Ramos (cell line): ENCODE measurements around the gene LRRFIP1.
"Not testable (repeated sequence)": the region's sequence is repeated elsewhere in the genome, so short reads cannot be mapped to it uniquely, and the experiment has no call there.

Experiments
- in situ Hi-C: fragments of 300-500 bp; cut with MboI; formaldehyde crosslinking; loops from one replicate; pipeline ENCODE4 v1.14.3; 2022; ENCODE audit warnings: low sequenced_read_pairs; ENCODE audit not compliant: unreplicated experiment

LRRFIP1 gene

GRCh38 chr2:237627441-237628246 is at the start of gene LRRFIP1:
TSS of gene LRRFIP1 (plus strand) at chr2:237627587. CDS start at chr2:237627645, 58 bp downstream.
- in situ Hi-C loops: no loop called here

- in situ Hi-C loops: loop anchor here (10.0 kb wide), 1 partner anchor 423 kb away; no protein-coding TSS in a partner anchor
Measured at GRCh38 chr2:237577956-237578870, 49.2 kb upstream of the LRRFIP1 start.

- in situ Hi-C loops: no loop called here
Measured at GRCh38 chr2:237581326-237581725, 46.1 kb upstream of the LRRFIP1 start.

- in situ Hi-C loops: no loop called here
Measured at GRCh38 chr2:237581751-237582746, 45.3 kb upstream of the LRRFIP1 start.

- in situ Hi-C loops: no loop called here
Measured at GRCh38 chr2:237583385-237584295, 43.7 kb upstream of the LRRFIP1 start.

- in situ Hi-C loops: no loop called here
Measured at GRCh38 chr2:237585590-237586221, 41.7 kb upstream of the LRRFIP1 start.

GRCh38 chr2:237588044-237588696 is 39.2 kb upstream of the LRRFIP1 start:
- in situ Hi-C loops: no loop called here

- in situ Hi-C loops: no loop called here
Measured at GRCh38 chr2:237590272-237591140, 36.9 kb upstream of the LRRFIP1 start, which contains the start of gene RAB17. TSS of gene RAB17 (minus strand) at chr2:237590734. CDS start at chr2:237586154, 4,580 bp downstream.

- in situ Hi-C loops: no loop called here
Measured at GRCh38 chr2:237591141-237591881, 36.1 kb upstream of the LRRFIP1 start.

GRCh38 chr2:237592425-237592980 is 34.9 kb upstream of the LRRFIP1 start:
- in situ Hi-C loops: no loop called here

- in situ Hi-C loops: no loop called here
Measured at GRCh38 chr2:237593036-237593435, 34.4 kb upstream of the LRRFIP1 start.

GRCh38 chr2:237593596-237594320 is 33.6 kb upstream of the LRRFIP1 start:
- in situ Hi-C loops: no loop called here

GRCh38 chr2:237594514-237594871 is 32.9 kb upstream of the LRRFIP1 start:
- in situ Hi-C loops: no loop called here

- in situ Hi-C loops: not testable (repeated sequence)
Measured at GRCh38 chr2:237595829-237596519, 31.4 kb upstream of the LRRFIP1 start.
